GM23248 (cell line): Measurements from ENCODE around the gene NDUFA11.

Experiments
- EZH2 ChIP-seq: fragments of 200-600 bp; sonication (generic); IDR thresholded peaks from 2 replicates; pipeline ENCODE4 v1.6.1; 2018; ENCODE audit warnings: antibody characterized with exemption, mild to moderate bottlenecking; ENCODE audit not compliant: insufficient read depth, poor library complexity, severe bottlenecking
- EZH2phosphoT487 ChIP-seq: fragments of 200-600 bp; sonication (generic); IDR thresholded peaks from 2 replicates; pipeline ENCODE4 v1.6.1; 2018; ENCODE audit warnings: antibody characterized with exemption, moderate library complexity, mild to moderate bottlenecking, low read depth; ENCODE audit not compliant: insufficient read depth

DNA sequence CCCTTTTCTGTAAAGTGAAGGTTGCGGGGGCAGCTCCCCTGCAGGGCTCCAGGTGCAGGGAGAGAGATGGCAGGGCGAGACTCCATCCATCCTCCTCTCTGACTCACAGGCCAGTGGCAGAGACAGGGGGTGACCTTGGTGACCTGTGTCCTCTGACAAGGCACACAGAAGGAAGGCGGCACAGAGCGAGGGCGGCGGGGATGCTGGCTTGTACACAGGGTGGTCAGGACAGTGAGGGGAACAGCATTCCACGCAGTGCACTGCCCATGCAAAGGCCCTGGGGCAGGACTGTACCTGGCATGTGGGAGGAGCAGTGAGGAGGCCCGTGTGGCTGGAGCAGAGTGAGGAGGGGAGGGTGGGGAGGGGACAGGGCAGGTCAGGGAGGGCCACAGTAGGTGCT lies 7.7 kb downstream of the NDUFA11 start:
- TF ChIP-seq EZH2phosphoT487 (no peak), EZH2 (no peak)
